ENCODE measurements around the gene MICAL2.
"Not testable (repeated sequence)": the region's sequence is repeated elsewhere in the genome, so short reads cannot be mapped to it uniquely, and the experiment has no call there.

MICAL2 gene

DNA sequence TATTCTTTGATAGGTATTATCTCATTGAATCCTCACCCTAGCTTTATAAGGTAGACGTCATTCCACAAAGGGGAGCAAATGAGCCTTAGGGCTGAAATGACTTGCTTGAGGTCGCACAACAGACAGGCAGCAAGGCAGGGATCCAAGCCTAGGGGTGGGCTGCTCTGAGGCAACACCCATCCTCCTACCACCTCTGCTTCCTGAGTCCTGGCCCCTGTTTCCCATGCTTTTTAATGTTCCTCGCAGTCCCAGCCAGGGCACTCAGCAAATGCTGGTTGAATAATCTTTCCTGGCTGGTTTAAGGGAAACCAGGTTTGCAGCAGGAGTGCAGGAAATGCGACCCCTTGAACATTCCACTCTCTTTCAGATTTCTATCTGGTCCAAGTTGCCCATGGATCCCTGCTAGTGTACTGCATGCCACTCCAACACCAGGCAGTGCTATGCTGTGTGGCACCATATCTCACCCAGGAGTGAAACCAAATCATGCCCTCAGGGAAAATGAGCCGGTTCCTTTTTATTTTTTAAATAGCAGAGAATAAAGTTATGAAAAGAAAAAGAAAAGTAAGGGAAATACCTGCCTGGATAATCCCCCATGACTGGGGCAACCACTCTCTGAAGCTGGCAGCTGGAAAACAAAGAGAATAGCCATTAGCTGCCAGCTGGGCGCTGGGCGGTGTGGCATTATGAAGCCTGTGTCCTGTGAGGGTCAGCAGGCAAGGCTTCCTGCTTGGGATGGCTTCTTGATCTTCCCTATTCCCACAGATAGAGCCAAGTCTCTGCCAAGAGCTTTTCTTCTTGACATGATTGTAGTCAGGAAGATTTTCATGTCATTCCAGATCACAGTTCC is 21.8 kb downstream of the MICAL2 start:
- DNase-seq (ENCODE audit: extremely low read depth in 1 of 2, low read depth in 1 of 2) = no peak

DNA sequence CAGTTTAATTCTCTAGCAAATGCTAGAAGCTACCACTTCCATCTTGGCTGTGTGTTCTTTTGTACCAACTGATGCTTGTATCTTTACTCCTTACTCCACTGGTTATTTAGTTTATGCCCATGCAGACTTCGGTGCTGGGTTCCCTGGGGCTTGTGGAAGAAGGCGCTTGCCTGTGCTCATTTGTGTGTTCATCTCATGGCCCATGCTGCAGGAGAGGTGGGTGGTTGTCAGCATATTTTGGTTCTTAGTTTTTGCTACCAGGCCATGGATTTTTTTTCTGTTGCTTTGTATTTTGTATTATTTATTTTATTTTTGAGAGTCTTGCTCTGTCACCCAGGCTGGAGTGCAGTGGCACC is 22.4 kb downstream of the MICAL2 start:
- DNase-seq (ENCODE audit: extremely low read depth in 1 of 2, low read depth in 1 of 2) = no peak

GRCh38 chr11:12133547-12134235 is 23.3 kb downstream of the MICAL2 start:
- DNase-seq (ENCODE audit: extremely low read depth in 1 of 2, low read depth in 1 of 2) = no peak

- no peak for DNase-seq (ENCODE audit: extremely low read depth in 1 of 2, low read depth in 1 of 2)
Observed at GRCh38 chr11:12134236-12134585, 23.8 kb downstream of the MICAL2 start.

DNA sequence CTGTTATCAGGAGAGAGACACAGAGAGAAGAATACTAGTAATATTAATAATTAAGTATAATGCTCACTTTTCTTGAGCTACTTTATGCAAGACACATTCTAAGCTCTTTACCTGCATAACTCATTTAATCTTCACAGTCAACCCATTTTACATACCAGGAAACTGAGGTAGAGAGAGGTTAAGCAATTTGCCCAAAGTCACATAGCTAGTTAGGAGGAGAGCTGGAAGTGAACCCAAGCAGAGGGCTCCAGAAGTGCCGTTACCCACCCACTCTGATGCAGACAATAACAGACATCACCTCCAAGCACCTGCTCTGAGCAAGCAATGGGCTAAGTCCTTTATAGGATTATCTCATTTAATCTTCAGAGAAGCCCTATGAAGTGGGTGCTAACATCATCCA is 24.8 kb downstream of the MICAL2 start:
- DNase-seq (ENCODE audit: extremely low read depth in 1 of 2, low read depth in 1 of 2) = no peak

GRCh38 chr11:12137005-12137690 is 26.8 kb downstream of the MICAL2 start:
- DNase-seq (ENCODE audit: extremely low read depth in 1 of 2, low read depth in 1 of 2) = no peak

DNA sequence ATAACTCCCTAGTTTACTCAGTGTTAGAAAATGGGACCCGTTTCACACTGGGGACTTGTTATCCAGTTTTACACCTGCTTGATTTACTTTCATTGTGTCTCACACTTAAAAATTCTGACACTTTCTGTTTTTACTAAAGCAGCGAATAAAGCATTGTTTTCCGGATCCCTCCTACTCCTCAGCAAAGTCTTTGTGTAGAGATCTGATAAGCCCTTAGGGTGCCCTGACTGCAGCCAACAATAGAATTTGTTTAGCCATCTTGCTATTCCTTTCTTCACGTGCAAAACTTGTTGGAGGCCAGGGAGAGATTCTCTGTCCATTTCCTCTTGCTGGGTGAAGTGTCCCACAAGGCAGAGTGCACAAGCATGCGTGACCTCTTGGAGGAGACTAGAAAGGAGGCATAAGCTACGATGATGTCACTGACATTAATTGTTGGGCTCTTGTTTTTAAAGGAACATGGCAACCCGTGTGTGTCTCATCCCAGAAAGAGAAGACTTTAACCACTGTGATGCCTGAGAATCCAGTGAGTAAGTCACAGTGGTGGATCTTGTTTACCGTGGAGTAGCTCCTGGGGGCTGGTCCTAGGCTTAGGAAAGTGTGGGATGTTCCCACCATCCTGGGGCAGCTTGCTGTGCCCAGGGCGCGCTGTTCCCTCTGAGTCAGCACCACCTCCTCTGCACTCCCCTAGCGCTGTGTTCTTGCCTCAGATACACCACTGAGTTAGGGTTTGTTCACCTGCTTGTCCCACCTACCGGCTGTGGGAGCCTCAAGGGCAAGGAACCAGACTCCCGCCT is 27.7 kb downstream of the MICAL2 start:
- no peak for DNase-seq (ENCODE audit: extremely low read depth in 1 of 2, low read depth in 1 of 2)

GRCh38 chr11:12139144-12139881 is 28.9 kb downstream of the MICAL2 start:
- no peak for DNase-seq (ENCODE audit: extremely low read depth in 1 of 2, low read depth in 1 of 2)

GRCh38 chr11:12140186-12140793 is 29.9 kb downstream of the MICAL2 start:
- DNase-seq (ENCODE audit: extremely low read depth in 1 of 2, low read depth in 1 of 2) = no peak

DNA sequence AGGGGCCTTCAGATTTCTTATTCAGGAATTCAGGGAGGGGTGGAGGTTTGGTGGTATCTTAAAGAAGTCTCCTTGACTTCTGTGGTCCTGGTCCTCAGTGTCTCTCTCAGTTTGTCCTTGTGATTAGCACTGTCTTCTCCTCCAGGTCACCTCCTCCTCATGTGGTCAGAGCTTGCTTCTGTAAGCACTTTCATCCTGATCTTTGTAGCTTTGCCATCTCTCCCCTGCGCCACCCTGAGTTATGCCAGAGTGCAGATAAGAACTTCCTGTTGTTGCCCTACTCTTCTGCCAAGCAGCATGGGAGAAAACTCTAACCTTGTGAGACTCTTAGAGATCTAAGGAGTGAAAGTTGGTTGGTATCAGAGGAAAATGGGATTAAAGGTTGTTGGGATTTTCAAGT is 30.9 kb downstream of the MICAL2 start:
- no peak for DNase-seq (ENCODE audit: extremely low read depth in 1 of 2, low read depth in 1 of 2)

DNA sequence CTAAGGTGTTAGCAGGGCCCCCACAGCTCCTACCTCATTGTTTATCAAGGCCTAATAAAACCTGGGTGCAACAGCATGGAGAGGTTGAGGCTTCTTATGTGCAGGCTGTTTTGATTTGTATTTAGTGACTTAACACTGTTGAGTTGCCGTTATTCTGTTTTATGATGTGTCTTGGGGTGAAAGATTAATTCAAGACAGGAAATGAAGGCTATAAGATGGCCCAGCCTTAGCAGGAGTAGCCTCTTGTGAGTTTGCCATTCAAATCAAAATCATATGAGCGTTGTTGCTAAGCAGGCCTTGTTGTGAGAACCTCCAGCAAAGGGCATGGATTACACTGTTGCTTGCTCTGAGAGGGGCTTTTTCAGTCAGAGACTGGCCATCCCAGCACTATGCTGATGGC is 31.8 kb downstream of the MICAL2 start:
- DNase-seq (ENCODE audit: extremely low read depth in 1 of 2, low read depth in 1 of 2) = no peak

- DNase-seq (ENCODE audit: extremely low read depth in 1 of 2, low read depth in 1 of 2) = no peak
Observed at GRCh38 chr11:12142909-12143308, 32.5 kb downstream of the MICAL2 start.

- no peak for DNase-seq (ENCODE audit: extremely low read depth in 1 of 2, low read depth in 1 of 2)
Observed at GRCh38 chr11:12143461-12144258, 33.3 kb downstream of the MICAL2 start.

GRCh38 chr11:12144330-12145174 is 34.2 kb downstream of the MICAL2 start:
- DNase-seq (ENCODE audit: extremely low read depth in 1 of 2, low read depth in 1 of 2) = no peak

- DNase-seq (ENCODE audit: extremely low read depth in 1 of 2, low read depth in 1 of 2) = not testable (repeated sequence)
Observed at GRCh38 chr11:12146678-12147077, 36.3 kb downstream of the MICAL2 start.

DNA sequence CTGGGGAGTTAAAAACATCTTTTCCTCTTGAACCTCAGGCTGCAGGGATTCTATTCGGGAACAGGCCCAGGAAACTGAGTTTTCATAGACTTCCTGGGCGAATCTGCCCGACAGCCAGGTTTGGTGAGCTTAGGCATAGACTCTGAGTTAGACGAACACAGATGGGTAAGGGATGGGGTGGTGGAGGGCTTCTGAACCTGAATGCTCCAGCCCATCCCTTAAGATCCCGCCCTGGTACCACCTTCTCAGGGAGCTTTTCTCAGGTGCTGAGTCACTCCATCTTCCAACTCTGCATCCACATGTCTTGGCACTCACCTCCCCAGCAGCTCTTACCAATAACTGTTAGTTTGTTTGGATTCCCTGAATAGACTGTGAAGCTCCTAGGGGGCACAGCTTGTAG is 37.4 kb downstream of the MICAL2 start:
- no peak for DNase-seq (ENCODE audit: extremely low read depth in 1 of 2, low read depth in 1 of 2)

- DNase-seq (ENCODE audit: extremely low read depth in 1 of 2, low read depth in 1 of 2) = peak in 1 of 2 donors; percentile 32
Observed at GRCh38 chr11:12148466-12148865, 38.1 kb downstream of the MICAL2 start.

DNA sequence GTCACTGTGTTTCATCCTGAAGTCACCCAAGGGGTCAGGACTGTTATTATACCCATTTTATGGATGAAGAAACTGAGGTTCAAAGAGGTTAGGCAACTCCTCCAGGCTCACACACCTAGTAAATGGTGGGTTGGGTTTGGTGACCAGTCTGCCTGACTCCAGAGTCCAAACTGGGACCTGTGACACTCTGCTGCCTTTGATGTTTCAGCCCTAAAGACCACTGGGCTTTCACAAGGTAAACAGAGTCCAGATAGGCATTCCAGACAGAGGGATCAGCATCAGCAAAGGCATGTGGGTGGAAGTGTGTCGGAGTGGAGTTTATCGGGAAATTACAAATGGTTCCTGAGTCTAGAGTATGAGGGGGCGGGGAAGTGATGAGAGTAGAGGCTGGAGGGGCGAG is 38.5 kb downstream of the MICAL2 start:
- DNase-seq (ENCODE audit: extremely low read depth in 1 of 2, low read depth in 1 of 2) = no peak
